NCI-H2227 (cell line): ENCODE results near the gene ANKRD37.
A peak's percentile ranks its signal among the peaks of the same experiment; 100 is the strongest.
"Not testable (repeated sequence)": the region's sequence is repeated elsewhere in the genome, so short reads cannot be mapped to it uniquely, and the experiment has no call there.

Experiments used
- DNase-seq: peaks from one replicate; lab custom pipeline; 2025; ENCODE audit not compliant: unreplicated experiment; lab: John Stamatoyannopoulos, UW

The ANKRD37 gene

DNA sequence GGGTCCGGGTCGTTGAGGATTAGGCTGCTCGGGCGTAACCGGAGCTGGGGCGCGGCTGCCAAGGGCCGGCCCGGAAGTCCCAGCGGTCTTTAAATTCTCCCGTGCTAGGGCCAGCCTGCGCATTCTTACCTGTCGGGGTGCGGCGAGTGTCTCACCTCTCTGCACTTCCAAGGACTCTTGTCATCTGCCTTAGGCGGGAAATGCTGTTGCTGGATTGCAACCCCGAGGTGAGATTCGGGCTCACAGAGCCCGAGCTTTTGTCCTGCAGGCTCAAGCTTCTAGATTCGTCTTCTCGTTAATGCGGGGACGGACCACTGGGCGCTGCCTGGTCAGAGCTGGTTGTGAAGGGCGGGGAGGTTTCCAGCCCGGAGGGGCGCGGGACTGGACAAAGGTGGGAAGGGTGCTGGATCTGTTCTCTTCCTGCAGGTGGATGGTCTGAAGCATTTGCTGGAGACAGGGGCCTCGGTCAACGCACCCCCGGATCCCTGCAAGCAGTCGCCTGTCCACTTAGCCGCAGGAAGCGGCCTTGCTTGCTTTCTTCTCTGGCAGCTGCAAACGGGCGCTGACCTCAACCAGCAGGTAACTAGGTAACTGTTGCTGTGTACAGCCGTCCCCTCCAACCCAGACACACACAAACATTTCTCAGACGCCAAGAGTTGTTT, at the start of gene ANKRD37:
ANKRD37 (plus strand) TSS at position 118 of the 662 bp plus-strand sequence; CDS start at position 201, 83 bp downstream.
- peak; percentile 41 for DNase-seq

DNA sequence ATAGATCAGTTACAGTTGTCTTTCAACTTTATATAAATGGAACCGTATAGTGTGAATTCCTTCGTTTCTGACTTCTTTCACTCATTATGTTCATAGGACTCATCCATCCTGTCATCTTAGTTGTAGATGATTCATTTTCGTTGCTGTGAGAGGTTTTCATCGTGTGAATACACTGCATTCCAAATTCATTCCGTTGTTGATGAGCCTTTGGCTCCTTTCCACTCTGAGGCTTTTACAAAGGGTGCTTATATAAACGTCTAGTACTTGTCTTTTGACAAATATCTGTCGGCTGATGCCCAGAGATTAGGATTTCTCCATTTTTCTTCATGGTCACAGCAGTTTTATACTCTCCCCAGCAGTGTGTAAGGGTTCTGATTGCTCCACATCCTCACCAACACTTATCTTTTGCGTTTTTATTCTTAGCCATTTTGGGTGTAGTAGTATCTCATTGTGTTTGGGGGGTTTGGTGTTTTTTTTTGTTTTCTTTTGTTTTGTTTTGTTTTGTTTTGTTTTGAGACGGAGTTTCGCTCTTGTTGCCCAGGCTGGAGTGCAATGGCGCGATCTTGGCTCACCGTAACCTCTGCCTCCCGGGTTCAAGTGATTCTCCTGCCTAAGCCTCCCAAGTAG, 49.6 kb upstream of the ANKRD37 start:
- no peak for DNase-seq

- DNase-seq, result no peak
Observed at GRCh38 chr4:185351691-185352090, 45.0 kb upstream of the ANKRD37 start.

- DNase-seq, result no peak
Observed at GRCh38 chr4:185352202-185352601, 44.4 kb upstream of the ANKRD37 start.

- no peak for DNase-seq
Observed at GRCh38 chr4:185352741-185353140, 43.9 kb upstream of the ANKRD37 start.

DNA sequence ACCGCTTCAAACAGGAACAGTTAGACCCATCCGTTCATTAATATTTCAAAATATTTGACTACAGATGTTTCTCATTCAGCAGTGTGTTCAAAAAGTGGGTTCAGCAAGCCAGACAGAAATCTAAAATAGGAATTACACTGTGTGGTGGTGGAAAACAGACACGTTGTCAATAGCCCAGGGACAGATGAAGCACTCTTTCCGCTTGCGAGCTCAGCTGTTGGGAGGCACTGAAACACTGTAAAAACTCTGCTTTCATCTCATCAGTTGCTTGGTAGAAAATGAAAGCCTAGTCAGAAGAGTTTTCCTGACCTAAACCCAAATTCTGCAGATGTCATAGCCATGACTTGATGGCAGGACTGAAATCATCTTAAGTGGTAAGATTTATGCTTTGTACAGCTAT, 39.4 kb upstream of the ANKRD37 start:
- no peak for DNase-seq

DNA sequence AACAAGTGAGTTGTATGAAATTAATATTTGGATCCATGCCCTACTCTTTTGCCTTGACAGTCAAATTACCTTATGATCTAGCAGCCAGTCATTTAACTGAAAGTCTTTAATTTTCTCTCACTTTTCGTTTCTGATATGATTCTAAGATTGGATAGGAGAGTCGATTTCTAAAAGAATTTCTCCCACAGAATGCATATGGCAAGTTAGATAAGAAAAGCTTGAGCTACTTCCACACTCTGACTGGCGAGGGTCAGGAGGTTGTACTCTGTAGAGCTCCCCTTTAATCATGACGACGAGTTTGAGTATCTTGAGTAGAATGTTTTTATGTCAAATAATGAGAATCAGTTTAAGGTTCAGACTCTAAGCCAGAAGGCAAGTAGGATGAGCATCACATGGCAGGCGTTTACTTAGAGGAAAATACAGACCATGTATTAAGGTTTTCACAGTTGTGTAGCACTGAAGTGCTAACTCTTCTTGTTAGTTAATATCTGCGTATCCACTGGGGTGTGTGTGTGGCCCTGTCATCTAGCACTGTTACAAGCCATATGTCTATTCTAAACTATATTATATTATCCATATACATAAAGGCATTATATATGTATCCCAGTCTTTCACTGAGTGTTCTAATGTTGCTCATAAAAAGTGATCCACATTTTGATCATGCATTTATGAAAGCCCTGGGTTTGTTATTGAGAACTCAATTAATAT, 38.8 kb upstream of the ANKRD37 start:
- DNase-seq, result no peak

- no peak for DNase-seq
Observed at GRCh38 chr4:185358514-185358913, 38.1 kb upstream of the ANKRD37 start.

DNA sequence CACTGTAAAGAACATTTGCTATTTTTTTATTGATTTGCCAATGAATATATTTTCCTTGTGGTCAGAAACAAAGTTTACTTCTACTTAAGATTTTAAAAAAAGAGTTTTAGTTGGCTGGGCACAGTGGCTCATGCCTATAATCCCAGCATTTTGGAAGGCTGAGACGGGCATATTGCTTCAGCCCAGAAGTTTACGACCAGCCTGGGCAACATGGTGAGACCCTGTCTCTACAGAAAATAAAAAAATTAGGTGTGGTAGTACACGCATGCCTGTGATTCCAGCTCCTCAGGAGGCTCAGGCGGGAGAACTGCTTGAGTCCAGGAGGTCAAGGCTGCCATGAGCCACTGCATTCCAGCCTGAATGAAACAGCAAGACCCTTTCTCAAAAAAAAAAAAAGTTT, 37.7 kb upstream of the ANKRD37 start:
- DNase-seq, result no peak

DNA sequence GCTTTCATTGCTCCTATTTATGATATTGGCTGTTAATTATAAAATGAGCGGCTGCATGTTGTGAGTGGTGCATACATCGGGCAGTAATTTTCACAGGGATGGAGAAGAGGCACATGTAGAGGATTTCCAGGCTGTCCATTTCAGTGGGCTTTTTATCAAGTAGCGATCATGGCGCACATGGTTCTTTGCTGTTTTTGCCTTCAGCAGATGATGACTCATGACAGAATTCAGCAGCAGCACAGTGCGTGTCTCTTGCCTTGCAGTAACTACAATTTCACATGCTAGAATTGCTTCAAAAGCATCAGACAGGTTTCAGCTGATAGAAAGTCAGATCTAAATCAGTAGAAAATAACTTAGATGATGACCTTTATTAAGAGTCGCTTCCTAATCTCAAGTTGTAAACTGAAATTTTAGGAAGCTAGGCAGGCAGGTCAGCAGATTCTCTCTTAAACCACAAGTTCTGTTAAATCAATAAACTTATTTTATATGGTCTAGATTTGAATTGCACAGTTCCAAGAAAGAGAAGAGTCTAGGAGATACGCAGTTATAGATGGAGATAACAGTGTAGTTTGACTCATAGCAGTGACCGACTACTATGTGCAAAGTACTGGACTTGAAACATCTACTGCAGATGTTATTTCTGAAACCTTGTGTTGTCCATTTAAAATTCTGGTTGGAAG, 36.7 kb upstream of the ANKRD37 start:
- DNase-seq, result no peak

- DNase-seq, result no peak
Observed at GRCh38 chr4:185361872-185362271, 34.8 kb upstream of the ANKRD37 start.

- DNase-seq, result not testable (repeated sequence)
Observed at GRCh38 chr4:185362570-185362969, 34.1 kb upstream of the ANKRD37 start.

- DNase-seq, result no peak
Observed at GRCh38 chr4:185363251-185363650, 33.4 kb upstream of the ANKRD37 start.

DNA sequence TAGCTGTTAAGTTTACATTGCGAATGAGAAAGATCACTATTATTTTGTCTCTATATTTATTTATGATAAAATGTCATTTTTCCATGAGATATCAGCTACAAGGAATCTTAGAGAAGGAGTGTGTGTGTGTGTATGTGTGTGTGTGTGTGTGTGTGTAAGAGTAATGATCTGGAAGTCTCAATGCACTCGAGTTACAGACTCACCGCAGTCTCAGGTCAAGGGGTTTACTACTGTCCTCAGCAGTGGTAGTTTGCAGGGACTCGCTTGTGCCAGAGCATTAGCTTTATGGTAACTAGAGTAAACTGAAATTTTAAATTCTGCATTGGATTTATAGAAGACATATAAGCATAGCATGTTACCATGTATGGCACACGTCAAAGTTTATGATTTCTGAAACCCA, 31.8 kb upstream of the ANKRD37 start:
- DNase-seq, result no peak

DNA sequence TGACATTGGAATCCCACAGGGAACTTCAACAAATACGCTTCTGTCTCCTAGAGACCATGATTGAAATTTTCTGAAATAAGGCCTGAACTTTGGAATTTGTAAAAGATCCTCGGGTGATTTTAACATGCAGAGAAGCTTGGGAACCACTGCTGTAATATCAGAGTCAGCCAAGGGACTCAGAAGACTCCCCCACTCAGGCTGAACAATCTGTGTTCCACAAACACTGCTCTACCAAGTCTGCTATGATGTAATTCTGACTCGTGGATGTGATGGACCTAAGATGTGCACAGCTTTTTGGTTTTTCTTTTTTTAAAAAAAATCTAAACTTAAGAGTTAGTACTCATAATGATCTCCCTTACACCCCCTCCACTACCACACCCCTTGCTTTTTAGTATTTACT, 26.9 kb upstream of the ANKRD37 start:
- DNase-seq, result no peak

GRCh38 chr4:185370268-185370949, 26.2 kb upstream of the ANKRD37 start:
- DNase-seq, result no peak

DNA sequence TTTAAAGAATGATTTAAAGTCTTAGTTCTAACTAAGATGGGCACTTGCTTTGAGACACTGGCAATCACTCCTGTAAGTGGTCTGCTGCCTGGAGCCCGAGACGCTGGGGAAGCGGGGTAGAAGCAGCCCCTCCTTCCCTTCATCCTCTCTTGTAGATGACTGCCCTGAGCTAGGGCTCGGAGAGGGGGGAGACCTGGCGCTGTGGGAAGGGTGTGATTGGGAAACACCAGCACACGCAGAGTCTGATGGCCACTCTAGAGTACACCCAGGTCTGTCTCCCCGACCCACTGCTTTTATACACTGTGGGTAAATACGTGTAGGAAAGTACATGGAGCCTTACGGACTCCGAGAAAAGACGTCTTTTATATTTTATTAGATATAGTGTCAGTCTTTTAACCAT, 24.9 kb upstream of the ANKRD37 start:
- DNase-seq, result no peak

DNA sequence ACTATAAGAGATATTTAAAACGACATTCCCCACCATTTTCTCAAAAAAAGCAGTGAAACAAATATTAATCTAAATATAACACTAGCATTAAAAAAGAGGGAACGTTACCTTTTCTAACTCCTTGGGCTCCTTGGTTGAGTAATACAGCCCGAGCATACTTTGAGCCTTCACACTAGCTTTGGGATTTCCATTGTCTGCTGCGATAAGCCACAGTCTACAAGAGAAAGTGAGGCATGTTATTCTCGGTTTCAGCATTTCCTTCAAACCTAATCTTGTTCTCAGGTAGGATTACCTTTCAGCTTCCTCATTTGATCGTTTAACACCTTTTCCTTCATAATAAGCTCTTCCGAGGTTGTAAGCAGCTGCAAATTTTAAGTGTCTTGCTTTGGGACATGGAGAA, 22.6 kb upstream of the ANKRD37 start:
- DNase-seq, result no peak

- no peak for DNase-seq
Observed at GRCh38 chr4:185374573-185374972, 22.1 kb upstream of the ANKRD37 start.

DNA sequence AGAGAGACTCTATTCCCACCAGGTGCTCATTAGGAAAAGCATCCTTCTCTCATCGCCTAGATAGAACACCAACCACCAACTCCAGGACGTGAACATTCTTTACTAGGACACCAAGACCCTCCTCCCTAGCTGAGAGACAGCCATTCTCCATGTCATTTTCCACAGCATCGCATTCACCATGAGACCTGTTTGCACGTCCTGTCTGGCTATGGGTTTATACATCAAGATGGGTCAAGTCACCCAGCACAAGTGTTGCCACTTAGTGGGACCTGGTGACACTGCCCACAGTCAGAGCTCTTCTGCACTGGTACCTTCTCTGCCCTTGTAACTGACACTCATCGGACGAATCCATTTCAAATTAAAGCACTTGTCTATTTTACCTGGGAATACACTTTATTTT, 18.4 kb upstream of the ANKRD37 start:
- no peak for DNase-seq
